Measurements from ENCODE around the gene UBE4A. TPM values are rescaled to one million over a fixed set of nuclear protein-coding genes. Genes with fewer than 3 reads are reported as not detected.

Gene UBE4A
- total RNA-seq, 2 experiments from 2014 or later: 40.1 to 43.0 TPM

- H3K4me3 Mint-ChIP-seq: no peak overlapping the region
- Histone ChIP-seq H3K4me3 (ENCODE audit: low read length) (no peak overlapping the region), H3K36me3 (ENCODE audit: insufficient read depth, low read length) (peaks cover 44% of the 10 kb centered on the region), H3K27me3 (ENCODE audit: control insufficient read depth in 1 of 2, insufficient read depth in 2 of 2, low read length in 2 of 2) (no peaks in the 10 kb centered on the region), H3K27ac (ENCODE audit: low read depth in 1 of 2, low read length in 2 of 2) (no peak overlapping the region), H3K4me1 (ENCODE audit: insufficient read depth, low read length) (peaks cover 26% of the 10 kb centered on the region), H3K9me3 (ENCODE audit: control insufficient read depth in 1 of 2, insufficient read depth in 1 of 2, low read length in 2 of 2) (no peaks in the 10 kb centered on the region)
- TF ChIP-seq CTCF (IDR thresholded peaks at IDR 0.05): no peak
- intact Hi-C loops (cut with DNase I, micrococcal nuclease): no loop called here
- peaks cover 71% of the 10 kb centered on the region for H3K36me3 Mint-ChIP-seq (ENCODE audit: low read depth)
- DNase-seq (no peak), ATAC-seq (ENCODE audit: poor library complexity) (no peak)
- H3K27ac Mint-ChIP-seq: peak overlapping the region; percentile 71
- POLR2A ChIA-PET: interaction anchor here (1.1 to 1.7 kb wide), 3 partner anchors 9 to 12 kb away, joined by 4 to 14 read pairs (median 10); partner anchors contain the start of gene KMT2A
- H3K4me1 Mint-ChIP-seq (ENCODE audit: low read depth): peaks cover 77% of the 10 kb centered on the region
- H3K27me3 Mint-ChIP-seq: no peaks in the 10 kb centered on the region
- H3K9me3 Mint-ChIP-seq: no peaks in the 10 kb centered on the region
- CTCF ChIA-PET: interaction anchor here (0.6 kb wide), 1 partner anchor 275 kb away, joined by 4 read pairs; no protein-coding TSS in a partner anchor
These were observed 88.0 kb downstream of the UBE4A start for GRCh38 chr11:118447423-118447822.

- Histone ChIP-seq H3K9me3 (ENCODE audit: control insufficient read depth in 1 of 2, insufficient read depth in 1 of 2, low read length in 2 of 2) (no peaks in the 10 kb centered on the region), H3K36me3 (ENCODE audit: insufficient read depth, low read length) (peaks cover 42% of the 10 kb centered on the region), H3K4me3 (ENCODE audit: low read length) (no peak overlapping the region), H3K27me3 (ENCODE audit: control insufficient read depth in 1 of 2, insufficient read depth in 2 of 2, low read length in 2 of 2) (no peaks in the 10 kb centered on the region), H3K4me1 (ENCODE audit: insufficient read depth, low read length) (peaks cover 21% of the 10 kb centered on the region), H3K27ac (ENCODE audit: low read depth in 1 of 2, low read length in 2 of 2) (no peak overlapping the region)
- POLR2A ChIA-PET: interaction anchor here (1.1 to 1.7 kb wide), 3 partner anchors 10 to 12 kb away, joined by 4 to 14 read pairs (median 10); partner anchors contain the start of gene KMT2A
- intact Hi-C loops (cut with DNase I, micrococcal nuclease): no loop called here
- no peak overlapping the region for H3K4me3 Mint-ChIP-seq
- no peak for TF ChIP-seq CTCF (IDR thresholded peaks at IDR 0.05)
- no peak for DNase-seq
- H3K27me3 Mint-ChIP-seq: no peaks in the 10 kb centered on the region
- CTCF ChIA-PET: interaction anchor here (0.6 kb wide), 1 partner anchor 276 kb away, joined by 4 read pairs; no protein-coding TSS in a partner anchor
- H3K9me3 Mint-ChIP-seq: no peaks in the 10 kb centered on the region
- H3K4me1 Mint-ChIP-seq (ENCODE audit: low read depth): peaks cover 75% of the 10 kb centered on the region
- peaks cover 78% of the 10 kb centered on the region for H3K36me3 Mint-ChIP-seq (ENCODE audit: low read depth)
- no peak for ATAC-seq (ENCODE audit: poor library complexity)
- no peak overlapping the region for H3K27ac Mint-ChIP-seq
These were observed 88.9 kb downstream of the UBE4A start for GRCh38 chr11:118448294-118448693.

Other genes starting within 250 kb of the UBE4A start
- not detected for gene SCN4B, start 206.8 kb upstream of the UBE4A start, total RNA-seq
- gene SCN2B, start 183.0 kb upstream of the UBE4A start, total RNA-seq: not detected
- gene JAML, start 134.6 kb upstream of the UBE4A start, total RNA-seq: 10 to 100 TPM; 26.7 to 30.3 TPM
- 10 to 100 TPM; 29.0 to 30.2 TPM for gene MPZL3, start 107.2 kb upstream of the UBE4A start, total RNA-seq
- 1 to 10 TPM in 1 of 2 experiments, under 1 TPM in 1; 0.95 to 1.8 TPM for gene MPZL2, start 95.3 kb upstream of the UBE4A start, total RNA-seq
- gene CD3E, start 54.9 kb upstream of the UBE4A start, total RNA-seq: 100 to 1,000 TPM; 483 to 515 TPM
- gene CD3D, start 16.9 kb upstream of the UBE4A start, total RNA-seq: 100 to 1,000 TPM; 265 to 274 TPM
- gene CD3G, start 15.3 kb upstream of the UBE4A start, total RNA-seq: 100 to 1,000 TPM; 102 to 109 TPM
- 100 to 1,000 TPM; 147 to 153 TPM for gene ATP5MG, start 42.0 kb downstream of the UBE4A start, total RNA-seq
- gene KMT2A, start 76.9 kb downstream of the UBE4A start, total RNA-seq: 100 to 1,000 TPM; 135 to 140 TPM
- under 1 TPM; 0.30 to 0.56 TPM for gene TTC36, start 167.9 kb downstream of the UBE4A start, total RNA-seq
- 10 to 100 TPM; 18.3 to 18.5 TPM for gene TMEM25, start 171.6 kb downstream of the UBE4A start, total RNA-seq
- 1 to 10 TPM; 4.9 to 6.3 TPM for gene IFT46, start 206.3 kb downstream of the UBE4A start, total RNA-seq
- 10 to 100 TPM; 73.7 to 78.6 TPM for gene ARCN1, start 212.8 kb downstream of the UBE4A start, total RNA-seq
- 1 to 10 TPM; 1.8 to 2.3 TPM for gene PHLDB1, start 248.0 kb downstream of the UBE4A start, total RNA-seq